ENCODE data around the gene ZNF75A. TPM values are rescaled to one million over a fixed set of nuclear protein-coding genes. Genes with fewer than 3 reads are reported as not detected.
"Not testable (repeated sequence)": the region's sequence is repeated elsewhere in the genome, so short reads cannot be mapped to it uniquely, and the experiment has no call there.

ZNF75A gene
- total RNA-seq, 1 donor from 2014 or later, result 32.4 TPM

DNA sequence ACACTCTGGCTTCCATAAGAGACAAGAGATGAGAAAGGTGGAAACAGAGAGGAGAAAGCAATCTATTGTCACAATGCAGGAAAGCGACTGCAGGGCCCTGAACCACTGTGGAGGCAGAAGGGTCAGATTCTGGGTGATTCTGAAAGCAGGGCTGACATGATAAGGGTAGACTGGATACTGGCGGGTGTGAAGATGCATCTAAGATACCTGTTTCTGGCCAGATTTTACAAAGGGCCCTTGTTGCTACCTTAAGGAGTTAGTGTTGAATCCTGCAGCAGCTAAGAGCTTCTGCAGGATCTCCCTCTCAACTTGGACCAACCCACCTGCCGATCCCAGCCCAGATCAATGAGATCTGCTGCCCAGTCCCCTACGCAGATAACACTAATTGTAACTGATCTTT, 42.8 kb upstream of the ZNF75A start:
- Histone ChIP-seq H3K27me3 (ENCODE audit: low read depth) (no peaks in the 10 kb centered on the region), H3K9me3 (peaks cover 4% of the 10 kb centered on the region), H3K27ac (peak overlapping the region; percentile 95), H3K4me1 (peaks cover 33% of the 10 kb centered on the region), H3K36me3 (no peaks in the 10 kb centered on the region), H3K4me3 (no peak overlapping the region)
- ATAC-seq (no peak), DNase-seq (no peak)
- no peak for TF ChIP-seq CTCF (IDR thresholded peaks at IDR 0.05)
- intact Hi-C loops (cut with DNase I), result no loop called here

- peak; percentile 34 for TF ChIP-seq CTCF (IDR thresholded peaks at IDR 0.05)
- Histone ChIP-seq H3K4me1 (peaks cover 26% of the 10 kb centered on the region), H3K36me3 (no peaks in the 10 kb centered on the region), H3K4me3 (peak overlapping the region; percentile 73), H3K9me3 (peaks cover 4% of the 10 kb centered on the region), H3K27ac (peak overlapping the region; percentile 95), H3K27me3 (ENCODE audit: low read depth) (no peaks in the 10 kb centered on the region)
- intact Hi-C loops (cut with DNase I), result no loop called here
- DNase-seq, result peak; percentile 98
- ATAC-seq, result peak; percentile 98
Measured at GRCh38 chr16:3264137-3265036, 40.9 kb upstream of the ZNF75A start.

DNA sequence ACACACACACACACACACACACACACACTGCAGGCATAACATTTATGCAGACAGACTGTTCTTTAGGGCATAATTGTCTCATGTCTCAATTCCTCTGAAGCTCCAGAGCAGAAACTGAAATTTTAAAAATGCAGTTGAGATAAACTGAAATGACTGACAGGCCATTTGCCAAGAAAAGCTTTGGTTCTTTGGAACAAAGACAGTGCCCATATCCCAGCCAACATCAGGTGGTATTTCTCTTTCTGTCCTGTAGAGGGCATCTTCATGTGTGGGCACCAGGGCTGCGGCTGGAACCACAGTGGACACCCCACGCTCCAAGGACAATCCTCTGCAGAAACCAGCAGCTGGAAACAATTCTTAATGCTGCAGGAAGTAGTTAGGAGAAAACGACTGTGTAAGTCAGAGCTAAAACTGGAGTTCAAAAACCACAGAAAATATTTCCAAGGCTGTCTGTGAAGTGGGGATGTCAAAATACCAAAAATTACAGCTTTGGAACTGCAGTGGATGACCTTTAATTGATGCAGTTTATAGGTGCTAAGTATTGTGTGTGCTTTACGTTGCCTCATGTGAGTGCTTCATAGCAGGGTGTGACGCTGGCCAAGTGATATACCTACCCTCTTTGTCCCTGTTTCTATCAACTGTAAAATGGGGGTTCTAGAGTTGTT, 38.3 kb upstream of the ZNF75A start:
- Histone ChIP-seq H3K27me3 (ENCODE audit: low read depth) (no peaks in the 10 kb centered on the region), H3K36me3 (no peaks in the 10 kb centered on the region), H3K9me3 (peaks cover 4% of the 10 kb centered on the region), H3K4me3 (no peak overlapping the region), H3K4me1 (peaks cover 26% of the 10 kb centered on the region), H3K27ac (no peak overlapping the region)
- intact Hi-C loops (cut with DNase I), result no loop called here
- ATAC-seq (no peak), DNase-seq (no peak)
- TF ChIP-seq CTCF (IDR thresholded peaks at IDR 0.05), result peak; percentile 47

DNA sequence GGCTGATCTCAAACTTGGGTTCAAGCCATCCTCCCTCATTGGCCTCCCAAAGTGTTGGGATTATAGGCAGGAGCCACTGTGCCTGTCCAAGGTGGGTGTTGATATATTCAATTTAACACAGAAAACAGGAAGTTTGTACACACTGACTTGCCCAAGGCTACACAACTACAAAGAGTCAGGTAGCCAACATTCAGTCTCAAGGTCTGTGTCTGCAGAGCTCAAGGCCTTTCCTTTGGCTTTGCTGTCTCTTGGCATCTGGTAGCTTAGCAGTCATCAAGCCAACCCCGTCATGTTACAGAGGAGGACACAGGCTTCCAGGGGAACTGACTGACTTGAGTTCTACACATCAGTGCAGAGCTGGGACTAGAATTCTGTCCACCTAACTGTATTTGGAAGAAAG, 37.0 kb upstream of the ZNF75A start:
- TF ChIP-seq CTCF (IDR thresholded peaks at IDR 0.05), result no peak
- no peaks in the 10 kb centered on the region for H3K36me3 ChIP-seq
- peaks cover 18% of the 10 kb centered on the region for H3K4me1 ChIP-seq
- ATAC-seq (no peak), DNase-seq (no peak)
- H3K4me3 ChIP-seq, result no peak overlapping the region
- no peak overlapping the region for H3K27ac ChIP-seq
- peaks cover 4% of the 10 kb centered on the region for H3K9me3 ChIP-seq
- H3K27me3 ChIP-seq (ENCODE audit: low read depth), result no peaks in the 10 kb centered on the region
- intact Hi-C loops (cut with DNase I), result no loop called here

- H3K9me3 ChIP-seq; H3K36me3 ChIP-seq; H3K27me3 ChIP-seq (ENCODE audit: low read depth); DNase-seq; H3K4me3 ChIP-seq; ATAC-seq; H3K4me1 ChIP-seq; intact Hi-C loops (cut with DNase I); H3K27ac ChIP-seq: not testable (repeated sequence)
Measured at GRCh38 chr16:3270718-3271117, 34.6 kb upstream of the ZNF75A start.

- H3K9me3 ChIP-seq; intact Hi-C loops (cut with DNase I); DNase-seq; H3K4me1 ChIP-seq; H3K4me3 ChIP-seq; ATAC-seq; H3K27ac ChIP-seq; H3K36me3 ChIP-seq; H3K27me3 ChIP-seq (ENCODE audit: low read depth): not testable (repeated sequence)
Measured at GRCh38 chr16:3271281-3271680, 34.0 kb upstream of the ZNF75A start.

All from lower lobe of right lung (tissue), 2 donors.